K562 (cell line): ENCODE results near the gene CRAMP1. TPM values are rescaled to one million over a fixed set of nuclear protein-coding genes. Genes with fewer than 3 reads are reported as not detected.

Experiments
- ATAC-seq: fragments of 200-7000 bp; cut with Tn5 transposase; 3 replicates; pipeline ENCODE4 v1.9.1; 2020; ENCODE audit warnings: moderate library complexity
- BruUV-seq: library from RNA; stranded (reverse); fragments of 400-500 nt; replicated peaks from 2 replicates; lab custom pipeline; 2021; lab: Mats Ljungman, UMichigan
- CTCF ChIA-PET: fragments of 300-600 bp; formaldehyde crosslinking; extraction: SDS; loops from one replicate; lab custom pipeline; 2021; ENCODE audit warnings: low intra/inter-chr PET ratio; lab: Yijun Ruan, JAX
- POLR2A ChIA-PET: fragments of 300-600, 350-650 bp; sonication (Branson Sonifier 250); formaldehyde crosslinking; extraction: SDS; loops from one replicate; lab custom pipeline; 2021; ENCODE audit warnings: antibody characterized with exemption, inconsistent platforms; lab: Yijun Ruan, JAX
- DNase-seq, 4 experiments: peaks; one replicate each; pipeline versions ENCODE4 v3.0.0 to v3.0.0-alpha.2; 2011 to 2018; ENCODE audit warnings: low spot score in 3 of 4, mixed read lengths in 3 of 4; ENCODE audit errors: extremely low read depth in 1 of 4
- FAIRE-seq: peaks from 2 replicates; lab custom pipeline; 2011; peaks lifted over from hg19 to GRCh38; lab: Jason Lieb, UNC
- H2AFZ ChIP-seq: 2 replicates; pipeline ENCODE4 v1.6.0; 2011; ENCODE audit warnings: low read depth, low read length, control low read depth, inconsistent platforms
- H3K27ac ChIP-seq: fragments of 200-600 bp; 3 replicates; pipeline ENCODE4 v1.8.0; 2011; ENCODE audit warnings: low read depth, mild to moderate bottlenecking, control low read depth, inconsistent platforms, low read length, moderate library complexity, mixed read lengths; ENCODE audit errors: extremely low read depth
- H3K27me3 ChIP-seq, 2 experiments: fragments of 300-600 bp in 1 of 2; 2 replicates in 1 of 2; 3 replicates in 1 of 2; pipeline versions ENCODE4 v1.6.0 to v1.8.0; 2011; ENCODE audit warnings: inconsistent platforms in 2 of 2, low read length in 2 of 2, mild to moderate bottlenecking in 1 of 2, mixed read lengths in 1 of 2, moderate library complexity in 1 of 2; ENCODE audit not compliant: control insufficient read depth in 2 of 2, insufficient read depth in 2 of 2
- H3K36me3 ChIP-seq: fragments of 300-600 bp; 3 replicates; pipeline ENCODE4 v1.8.0; 2011; ENCODE audit warnings: mild to moderate bottlenecking, low read length, inconsistent platforms; ENCODE audit not compliant: control insufficient read depth, insufficient read depth
- H3K4me1 ChIP-seq, 2 experiments: fragments of 200-600 bp in 1 of 2; replicated peaks in 1 of 2; 2 replicates in 1 of 2; 3 replicates in 1 of 2; pipeline versions ENCODE4 v1.5.1 to v1.8.0; 2011; ENCODE audit warnings: inconsistent platforms in 2 of 2, low read length in 2 of 2, mild to moderate bottlenecking in 1 of 2, mixed read lengths in 1 of 2, moderate library complexity in 1 of 2; ENCODE audit not compliant: control insufficient read depth in 2 of 2, insufficient read depth in 2 of 2
- H3K4me2 ChIP-seq: 2 replicates; pipeline ENCODE4 v1.6.1; 2011; ENCODE audit warnings: low read length, control low read depth, inconsistent platforms, mixed read lengths; ENCODE audit not compliant: insufficient read depth
- H3K4me3 ChIP-seq: fragments of 200-600 bp; sonication (generic), shearing (Covaris generic); 2 replicates; pipeline ENCODE4 v1.5.1; 2016; ENCODE audit warnings: control low read depth, inconsistent platforms
- H3K79me2 ChIP-seq: fragments of 200-600 bp; 3 replicates; pipeline ENCODE4 v1.8.0; 2011; ENCODE audit warnings: low read length, inconsistent platforms; ENCODE audit not compliant: control insufficient read depth, insufficient read depth
- H3K9ac ChIP-seq, 2 experiments: 2 replicates each; pipeline versions ENCODE4 v1.6.0 to v1.6.1; 2011; ENCODE audit warnings: low read depth in 2 of 2, low read length in 2 of 2, control low read depth in 1 of 2, inconsistent platforms in 1 of 2, mild to moderate bottlenecking in 1 of 2, mixed read lengths in 1 of 2; ENCODE audit not compliant: insufficient read depth in 1 of 2
- H3K9me1 ChIP-seq: one replicate; pipeline ENCODE4 v1.6.0; 2011; ENCODE audit warnings: inconsistent platforms, mild to moderate bottlenecking, low read length, moderate library complexity; ENCODE audit not compliant: control insufficient read depth, insufficient read depth
- H3K9me3 ChIP-seq: replicated peaks from 2 replicates; pipeline ENCODE4 v1.5.1; 2011; ENCODE audit warnings: low read depth, low read length, inconsistent platforms; ENCODE audit not compliant: control insufficient read depth, insufficient read depth
- H4K20me1 ChIP-seq: replicated peaks from 2 replicates; pipeline ENCODE4 v1.6.1; 2011; ENCODE audit warnings: low read length, inconsistent platforms, mixed read lengths; ENCODE audit not compliant: control insufficient read depth, insufficient read depth
- CBFB ChIP-seq: sonication (generic); formaldehyde crosslinking; IDR thresholded peaks from 2 replicates; pipeline ENCODE4 v1.4.0; 2020; ENCODE audit warnings: mild to moderate bottlenecking, missing genetic modification reagents
- CTBP1 ChIP-seq: fragments of 450-650 bp; IDR thresholded peaks from 2 replicates; pipeline ENCODE4 v1.6.1; 2016; ENCODE audit warnings: borderline replicate concordance
- DDX20 ChIP-seq: fragments of 450-650 bp; IDR thresholded peaks from 2 replicates; pipeline ENCODE4 v1.6.1; 2016; ENCODE audit warnings: missing genetic modification characterization, low read depth, mild to moderate bottlenecking, missing compliant biosample characterization, moderate library complexity
- E2F3 ChIP-seq: fragments of 250-450 bp; sonication (Bioruptor Pico); IDR thresholded peaks from 2 replicates; pipeline ENCODE4 v1.4.0; 2020; ENCODE audit warnings: mild to moderate bottlenecking
- LCOR ChIP-seq: sonication (generic); formaldehyde crosslinking; IDR thresholded peaks from 2 replicates; pipeline ENCODE4 v1.8.0; 2022; ENCODE audit warnings: mild to moderate bottlenecking, missing genetic modification reagents
- MAZ ChIP-seq, 2 experiments: fragments of 450-650 bp in 1 of 2; sonication (generic) in 1 of 2; formaldehyde crosslinking; IDR thresholded peaks in 1 of 2; conservative IDR thresholded peaks in 1 of 2; 2 replicates each; pipeline versions ENCODE4 v1.4.0 to v1.5.0; 2020; ENCODE audit warnings: mild to moderate bottlenecking in 1 of 2, missing genetic modification reagents in 1 of 2
- MBD1 ChIP-seq: fragments of 250-450 bp; sonication (Bioruptor Pico); IDR thresholded peaks from 2 replicates; pipeline ENCODE4 v1.8.0; 2022; ENCODE audit warnings: inconsistent platforms
- RBM25 ChIP-seq: fragments of 200-400 bp; formaldehyde crosslinking; IDR thresholded peaks from 2 replicates; pipeline ENCODE4 v1.6.1; 2018; ENCODE audit warnings: low read length, low read depth, moderate library complexity; ENCODE audit not compliant: severe bottlenecking
- SREBF2 ChIP-seq: sonication (generic); formaldehyde crosslinking; IDR thresholded peaks from 2 replicates; pipeline ENCODE4 v1.4.0; 2020; ENCODE audit warnings: mild to moderate bottlenecking, missing genetic modification reagents
- XRCC4 ChIP-seq: IDR thresholded peaks from one replicate; pipeline ENCODE4 v1.6.1; 2011; ENCODE audit not compliant: insufficient read depth, insufficient read length; ENCODE audit errors: extremely low read depth
- ZNF212 ChIP-seq: fragments of 450-650 bp; formaldehyde crosslinking; IDR thresholded peaks from 2 replicates; pipeline ENCODE4 v1.4.0; 2020; ENCODE audit warnings: mild to moderate bottlenecking
- ZNF445 ChIP-seq: fragments of 250-450 bp; sonication (Bioruptor Pico); IDR thresholded peaks from 2 replicates; pipeline ENCODE4 v1.4.0; 2020; ENCODE audit warnings: low read depth, mild to moderate bottlenecking, moderate library complexity
- ZNF609 ChIP-seq: sonication (generic); formaldehyde crosslinking; IDR thresholded peaks from 2 replicates; pipeline ENCODE4 v1.8.1; 2023; ENCODE audit warnings: missing genetic modification reagents, mild to moderate bottlenecking, borderline replicate concordance
- ZNF707 ChIP-seq: fragments of 250-450 bp; sonication (Bioruptor Pico); conservative IDR thresholded peaks from 2 replicates; pipeline ENCODE4 v1.8.0; 2022; ENCODE audit warnings: inconsistent platforms, mild to moderate bottlenecking, moderate library complexity
- WGBS: fragments of 100-300 bp; shearing (Covaris generic); methylation state at CpG from one replicate; pipeline ENCODE4 v1.1.6; 2016; ENCODE audit warnings: low coverage, mixed read lengths; ENCODE audit not compliant: insufficient coverage; ENCODE audit errors: missing lambda C conversion rate; 5-methylcytosine and 5-hydroxymethylcytosine counted together
- in situ Hi-C: fragments of 300-500 bp; cut with MboI; formaldehyde crosslinking; loops from 4 replicates; pipeline ENCODE4 v1.15.0; 2018; ENCODE audit warnings: inconsistent platforms, mixed read lengths
- intact Hi-C: fragments of 100-400 bp; cut with micrococcal nuclease; formaldehyde crosslinking; loops from 2 replicates; pipeline ENCODE4 v1.14.2; 2022
- polyA plus RNA-seq, 8 experiments: library from polyadenylated mRNA; depleted of rRNA in 4 of 8; stranded (reverse) in 5 of 8; unstranded in 3 of 8; fragments of >200 nt; fragmentation: Nextera tagmentation in 2 of 8; fragmentation: Illumina TruSeq in 1 of 8; extraction: Ambion mirVana in 2 of 8; extraction: Trizol in 1 of 8; gene quantifications; 2 replicates each; pipeline versions ENCODE4 v1.2.1 to v1.2.3, GENCODE V29; 2011 to 2014; ENCODE audit warnings: inconsistent platforms in 1 of 8, missing spikeins in 1 of 8
- total RNA-seq, 7 experiments: library from RNA; depleted of rRNA in 6 of 7; stranded (reverse); fragments of >200 nt in 6 of 7; fragmentation: Illumina TruSeq in 2 of 7; extraction: Trizol in 2 of 7; gene quantifications; 2 replicates each; pipeline versions ENCODE4 v1.2.1 to v1.2.3, GENCODE V29; 2011 to 2021; ENCODE audit warnings: low replicate concordance in 1 of 7

The CRAMP1 gene
- total and polyA plus RNA-seq, 9 of the 15 experiments (the other 6 are each of a cell fraction or from before 2014, with no cell fraction given) = 0.52 to 20.8 (median 7.5) TPM

GRCh38 chr16:1610071-1610898 lies 1.9 kb upstream of the CRAMP1 start:
- WGBS = under 1% methylated on average over 57 of the region's 90 CpGs
- POLR2A ChIA-PET = interaction anchor here (0.6 to 2.2 kb wide), 9 partner anchors 8 to 298 kb away, joined by 3 to 11 read pairs (median 4); partner anchors contain the start of genes JPT2 and UQCC4
- peak overlapping the region; percentile 88 for H3K27ac ChIP-seq
- CTCF ChIA-PET = no interaction called here
- peak overlapping the region; percentile 87 for H2AFZ ChIP-seq
- no peaks in the 10 kb centered on the region for H3K9me1 ChIP-seq
- H3K36me3 ChIP-seq = peaks cover 11% of the 10 kb centered on the region; the same call in 2 of the 3 replicates
- BruUV-seq = no TSS peak
- H3K9ac ChIP-seq = peak overlapping the region; percentile 71 to 92; a peak in 3 of 4 replicates
- peak overlapping the region; percentile 72 for H3K4me3 ChIP-seq
- FAIRE-seq (peak; percentile 87), DNase-seq (peak; percentile 79 to 94 (median 84)), ATAC-seq (peak; percentile 85)
- no peaks in the 10 kb centered on the region for H3K27me3 ChIP-seq
- H3K79me2 ChIP-seq = peaks cover 34% of the 10 kb centered on the region
- intact Hi-C loops = loop anchor here (5.0 kb wide), 1 partner anchor 172 kb away; the partner anchor contains the start of genes NUBP2 and SPSB3
- peaks cover 11 to 43% of the 10 kb centered on the region in 2 experiments; a peak in 4 of 5 replicates for H3K4me1 ChIP-seq
- H4K20me1 ChIP-seq = no peaks in the 10 kb centered on the region; the same call in 1 of the 2 replicates
- no peaks in the 10 kb centered on the region for H3K9me3 ChIP-seq
- in situ Hi-C loops = no loop called here
- H3K4me2 ChIP-seq = peak overlapping the region; percentile 85
- no peak for TF ChIP-seq DDX20
- TF ChIP-seq ZNF609 (CRISPR knock-in tag) = no peak
- peak; percentile 23 for TF ChIP-seq RBM25
- TF ChIP-seq ZNF707 (CRISPR knock-in tag) = no peak
- peak; percentile 17; the same call in 1 of the 2 replicates for TF ChIP-seq LCOR (CRISPR knock-in tag)
- no peak for TF ChIP-seq SREBF2 (CRISPR knock-in tag)
- no peak for TF ChIP-seq E2F3 (CRISPR knock-in tag)
- TF ChIP-seq ZNF212 (CRISPR knock-in tag) = no peak
- TF ChIP-seq XRCC4 = no peak
- no peak for TF ChIP-seq MBD1
- no peak for TF ChIP-seq CBFB
- TF ChIP-seq MAZ (CRISPR knock-in tag; conservative IDR thresholded peaks at IDR 0.05 in 1 of 2, IDR thresholded peaks at IDR 0.05 in 1 of 2) = peak; percentile 69 to 70; a peak in 3 of 4 replicates
- no peak for TF ChIP-seq ZNF445 (CRISPR knock-in tag)
- TF ChIP-seq CTBP1 = peak; percentile 61; the same call in 1 of the 2 replicates
